Right lobe of liver (tissue), 6 donors: Measurements from ENCODE around the gene FAM53A. TPM values are rescaled to one million over a fixed set of nuclear protein-coding genes. Genes with fewer than 3 reads are reported as not detected.

Experiments
- ATAC-seq, 4 donors: fragments of 200-7000 bp; cut with Tn5 transposase; one replicate each; pipeline ENCODE4 v1.9.1; 2020; ENCODE audit warnings: mild to moderate bottlenecking in 4 of 4, moderate library complexity in 4 of 4
- DNase-seq, 3 donors: peaks; one replicate each; pipeline ENCODE4 v3.0.0-alpha.2; 2020
- H3K27ac ChIP-seq, 3 donors: fragments of 200-600 bp; one replicate each; pipeline ENCODE4 v1.8.0; 2022
- H3K27me3 ChIP-seq, 2 donors: fragments of 200-600 bp; one replicate each; pipeline ENCODE4 v1.8.0; 2022
- H3K36me3 ChIP-seq, 4 donors: fragments of 200-600 bp; sonication (generic) in 1 of 4; one replicate each; pipeline versions ENCODE4 v1.5.1 to v1.8.0; 2017 to 2022; ENCODE audit warnings: control low read depth in 1 of 4
- H3K4me1 ChIP-seq, 4 donors: fragments of 200-600 bp; sonication (generic) in 1 of 4; one replicate each; pipeline versions ENCODE4 v1.5.1 to v1.8.0; 2017 to 2022; ENCODE audit warnings: control low read depth in 1 of 4
- H3K4me3 ChIP-seq, 3 donors: fragments of 200-600 bp; one replicate each; pipeline ENCODE4 v1.8.0; 2022
- H3K9me3 ChIP-seq, 4 donors: fragments of 200-600 bp; sonication (generic) in 1 of 4; one replicate each; pipeline versions ENCODE4 v1.5.1 to v1.8.0; 2017 to 2022; ENCODE audit warnings: control low read depth in 1 of 4
- CTCF ChIP-seq, 4 donors: fragments of 200-600 bp in 3 of 4; fragments of 450-650 bp in 1 of 4; IDR thresholded peaks; one replicate each; pipeline versions ENCODE4 v1.5.1 to v1.8.0; 2016 to 2022; ENCODE audit warnings: antibody characterized with exemption in 4 of 4, mild to moderate bottlenecking in 2 of 4
- POLR2A ChIP-seq: fragments of 450-650 bp; IDR thresholded peaks from one replicate; pipeline ENCODE4 v1.6.1; 2017; ENCODE audit warnings: antibody characterized with exemption, mild to moderate bottlenecking
- WGBS: methylation state at CpG from one replicate; pipeline ENCODE4 v1.1.6; 2018; ENCODE audit warnings: low coverage, low lambda C conversion rate; ENCODE audit not compliant: insufficient coverage; ENCODE audit errors: missing lambda C conversion rate; 5-methylcytosine and 5-hydroxymethylcytosine counted together
- intact Hi-C, 2 donors: fragments of 100-400 bp; cut with DNase I; formaldehyde crosslinking; loops; one replicate each; pipeline versions ENCODE4 v1.11.2 to v1.14.1; 2022
- total RNA-seq, 6 experiments: library from RNA; depleted of rRNA in 2 of 6; stranded (reverse); fragments of >200 nt in 2 of 6; fragmentation: NEBNext Ultra II Directional in 3 of 6; extraction: Animal tissue kit (Norgen Biotek cat#: 25700) in 3 of 6; gene quantifications; one replicate each; pipeline versions ENCODE4 v1.1.0 to v1.2.4, GENCODE V29; 2016 to 2023
- donor health status: DM: no; HTN: yes; CAD: no.
- donor health status: DM: no; HTN: no; CAD: no.
- donor health status: DM: no; HTN: no; CAD: no.
- donor health status: DM: no; HTN: yes; CAD: no.
- donor health status: DM: no; HTN: yes; CAD: no.

FAM53A gene
- total RNA-seq, 6 experiments from 2014 or later, result 0.56 to 3.5 (median 0.74) TPM

GRCh38 chr4:1633993-1634392, 50.1 kb downstream of the FAM53A start:
- H3K9me3 ChIP-seq, result no peaks in the 10 kb centered on the region
- intact Hi-C loops, result no loop called here
- ATAC-seq, result no peak
- DNase-seq, result no peak
- TF ChIP-seq POLR2A (no peak), CTCF (IDR thresholded peaks at IDR 0.05) (no peak)
- no peak overlapping the region for H3K27ac ChIP-seq
- H3K36me3 ChIP-seq, result no peaks in the 10 kb centered on the region
- 30% methylated on average over 2 of the region's 7 CpGs for WGBS
- H3K4me3 ChIP-seq, result no peak overlapping the region
- H3K27me3 ChIP-seq, result no peaks in the 10 kb centered on the region
- H3K4me1 ChIP-seq, result no peaks in the 10 kb centered on the region

GRCh38 chr4:1632109-1633104, 51.7 kb downstream of the FAM53A start:
- Histone ChIP-seq H3K9me3 (no peaks in the 10 kb centered on the region), H3K4me3 (no peak overlapping the region), H3K36me3 (no peaks in the 10 kb centered on the region), H3K27ac (no peak overlapping the region), H3K27me3 (no peaks in the 10 kb centered on the region), H3K4me1 (no peaks in the 10 kb centered on the region)
- ATAC-seq, result no peak
- TF ChIP-seq CTCF (IDR thresholded peaks at IDR 0.05) (no peak), POLR2A (no peak)
- intact Hi-C loops, result no loop called here
- DNase-seq, result no peak
- WGBS, result 54% methylated on average over 12 of the region's 32 CpGs

GRCh38 chr4:1631136-1631535, 53.0 kb downstream of the FAM53A start:
- intact Hi-C loops, result no loop called here
- no peak overlapping the region for H3K4me3 ChIP-seq
- TF ChIP-seq CTCF (IDR thresholded peaks at IDR 0.05) (no peak), POLR2A (no peak)
- H3K27ac ChIP-seq, result no peak overlapping the region
- 80% methylated on average over 1 of the region's 9 CpGs for WGBS
- no peaks in the 10 kb centered on the region for H3K9me3 ChIP-seq
- DNase-seq, result no peak
- ATAC-seq, result no peak
- no peaks in the 10 kb centered on the region for H3K36me3 ChIP-seq
- H3K4me1 ChIP-seq, result no peaks in the 10 kb centered on the region
- no peaks in the 10 kb centered on the region for H3K27me3 ChIP-seq

GRCh38 chr4:1630266-1630665, 53.8 kb downstream of the FAM53A start:
- no peaks in the 10 kb centered on the region for H3K36me3 ChIP-seq
- ATAC-seq, result no peak
- WGBS, result no CpG with 5 or more reads among the region's 19 CpGs
- TF ChIP-seq POLR2A, result no peak
- no peak for TF ChIP-seq CTCF (IDR thresholded peaks at IDR 0.05)
- H3K4me1 ChIP-seq, result no peaks in the 10 kb centered on the region
- DNase-seq, result no peak
- H3K27ac ChIP-seq, result no peak overlapping the region
- no peak overlapping the region for H3K4me3 ChIP-seq
- H3K27me3 ChIP-seq, result no peaks in the 10 kb centered on the region
- intact Hi-C loops, result no loop called here
- no peaks in the 10 kb centered on the region for H3K9me3 ChIP-seq
